Gastroesophageal sphincter (tissue), 3 donors: Measurements from ENCODE around the gene SLC1A3.

ENCODE experiments used
- CTCF ChIP-seq, 4 experiments: fragments of 200-600 bp in 2 of 4; fragments of 450-650 bp in 2 of 4; sonication (generic) in 1 of 4; IDR thresholded peaks; one replicate each; pipeline ENCODE4 v1.5.1; 2017 to 2019; ENCODE audit warnings: antibody characterized with exemption in 4 of 4, mild to moderate bottlenecking in 2 of 4, moderate library complexity in 2 of 4
- EP300 ChIP-seq: sonication (generic); formaldehyde crosslinking; IDR thresholded peaks from one replicate; pipeline ENCODE4 v1.6.1; 2017; ENCODE audit warnings: antibody characterized with exemption, mild to moderate bottlenecking
- POLR2A ChIP-seq, 2 donors: fragments of 450-650 bp; IDR thresholded peaks; one replicate each; pipeline ENCODE4 v1.6.1; 2017; ENCODE audit warnings: antibody characterized with exemption in 2 of 2, mild to moderate bottlenecking in 2 of 2, moderate library complexity in 1 of 2
- POLR2AphosphoS5 ChIP-seq: sonication (generic); formaldehyde crosslinking; IDR thresholded peaks from one replicate; pipeline ENCODE4 v1.6.1; 2017; ENCODE audit warnings: antibody characterized with exemption

GRCh38 chr5:36719282-36719681, 112.9 kb downstream of the SLC1A3 start:
- TF ChIP-seq CTCF (IDR thresholded peaks at IDR 0.05) = no peak
- no peak for TF ChIP-seq POLR2A (IDR thresholded peaks at IDR 0.05)
- no peak for TF ChIP-seq POLR2AphosphoS5
- no peak for TF ChIP-seq EP300
